ENCODE measurements around the gene CDK2AP2.

- TF ChIP-seq TAF1 (IDR thresholded peaks at IDR 0.05; ENCODE audit: control insufficient read depth, extremely low read depth, insufficient read depth, low read length, severe bottlenecking): no peak
- no peak for TF ChIP-seq MAX (CRISPR knock-in tag; IDR thresholded peaks at IDR 0.05)
- no peak for TF ChIP-seq EZH2 (IDR thresholded peaks at IDR 0.05; ENCODE audit: borderline replicate concordance, low read depth, low read length)
- TF ChIP-seq TEAD2 (tag; IDR thresholded peaks at IDR 0.05): no peak
- no peak for TF ChIP-seq MYC (IDR thresholded peaks at IDR 0.05; ENCODE audit: low read depth, low read length)
- no peak for TF ChIP-seq MYC (CRISPR knock-in tag; IDR thresholded peaks at IDR 0.05; ENCODE audit: borderline replicate concordance, low read depth)
- TF ChIP-seq KDM1A (IDR thresholded peaks at IDR 0.05): no peak
- TF ChIP-seq, protein P1, sequence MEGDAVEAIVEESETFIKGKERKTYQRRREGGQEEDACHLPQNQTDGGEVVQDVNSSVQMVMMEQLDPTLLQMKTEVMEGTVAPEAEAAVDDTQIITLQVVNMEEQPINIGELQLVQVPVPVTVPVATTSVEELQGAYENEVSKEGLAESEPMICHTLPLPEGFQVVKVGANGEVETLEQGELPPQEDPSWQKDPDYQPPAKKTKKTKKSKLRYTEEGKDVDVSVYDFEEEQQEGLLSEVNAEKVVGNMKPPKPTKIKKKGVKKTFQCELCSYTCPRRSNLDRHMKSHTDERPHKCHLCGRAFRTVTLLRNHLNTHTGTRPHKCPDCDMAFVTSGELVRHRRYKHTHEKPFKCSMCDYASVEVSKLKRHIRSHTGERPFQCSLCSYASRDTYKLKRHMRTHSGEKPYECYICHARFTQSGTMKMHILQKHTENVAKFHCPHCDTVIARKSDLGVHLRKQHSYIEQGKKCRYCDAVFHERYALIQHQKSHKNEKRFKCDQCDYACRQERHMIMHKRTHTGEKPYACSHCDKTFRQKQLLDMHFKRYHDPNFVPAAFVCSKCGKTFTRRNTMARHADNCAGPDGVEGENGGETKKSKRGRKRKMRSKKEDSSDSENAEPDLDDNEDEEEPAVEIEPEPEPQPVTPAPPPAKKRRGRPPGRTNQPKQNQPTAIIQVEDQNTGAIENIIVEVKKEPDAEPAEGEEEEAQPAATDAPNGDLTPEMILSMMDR (IDR thresholded peaks at IDR 0.05 in 2 of 3, conservative IDR thresholded peaks at IDR 0.05 in 1 of 3; ENCODE audit: insufficient read depth in 2 of 3, low read depth in 1 of 3, low read length in 3 of 3): no peak
These were observed 16.5 kb upstream of the CDK2AP2 start for GRCh38 chr11:67524480-67524808.
